NOMO-1 treated with dmso at 0.1 percent for 144 hours (cell line): ENCODE results near the gene SNUPN.
A peak's percentile ranks its signal among the peaks of the same experiment; 100 is the strongest.

Experiments used
- DNase-seq: peaks from one replicate; lab custom pipeline; 2025; ENCODE audit not compliant: unreplicated experiment; lab: John Stamatoyannopoulos, UW

The SNUPN gene

DNA sequence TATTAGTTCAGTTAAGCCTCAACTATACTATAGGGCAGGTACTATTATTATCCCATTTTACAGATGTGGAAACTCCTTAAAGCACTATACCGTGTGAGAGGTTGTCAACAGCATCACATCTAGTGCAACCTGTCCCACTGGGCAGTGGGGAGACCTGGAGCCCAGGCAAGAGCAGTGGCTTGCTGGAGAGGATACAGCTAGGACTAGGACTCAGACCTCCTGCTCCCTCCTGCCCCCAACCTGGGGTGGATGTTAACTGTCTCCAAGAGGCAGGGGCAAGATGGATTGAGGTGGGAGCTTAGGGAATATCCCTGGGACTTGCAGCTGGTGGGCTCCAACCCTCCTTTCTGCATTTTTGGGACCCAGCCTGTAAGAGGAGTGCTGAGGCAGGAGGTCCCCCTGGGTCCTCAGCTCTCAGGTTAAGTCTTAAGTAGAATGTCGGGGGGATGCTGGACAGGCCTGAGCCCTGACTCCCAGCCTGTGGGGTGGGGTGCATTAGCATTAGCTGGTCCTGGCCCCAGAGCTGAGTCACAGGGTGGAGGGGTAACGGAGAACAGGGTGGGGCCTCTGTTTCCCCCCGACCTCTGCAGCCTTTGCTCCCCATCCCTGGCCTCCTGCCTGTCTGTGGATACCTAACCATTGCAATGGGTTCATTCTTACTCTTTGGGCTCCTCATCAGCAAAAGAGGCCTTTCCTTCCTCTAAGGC lies 28.8 kb upstream of the SNUPN start:
- DNase-seq: no peak

DNA sequence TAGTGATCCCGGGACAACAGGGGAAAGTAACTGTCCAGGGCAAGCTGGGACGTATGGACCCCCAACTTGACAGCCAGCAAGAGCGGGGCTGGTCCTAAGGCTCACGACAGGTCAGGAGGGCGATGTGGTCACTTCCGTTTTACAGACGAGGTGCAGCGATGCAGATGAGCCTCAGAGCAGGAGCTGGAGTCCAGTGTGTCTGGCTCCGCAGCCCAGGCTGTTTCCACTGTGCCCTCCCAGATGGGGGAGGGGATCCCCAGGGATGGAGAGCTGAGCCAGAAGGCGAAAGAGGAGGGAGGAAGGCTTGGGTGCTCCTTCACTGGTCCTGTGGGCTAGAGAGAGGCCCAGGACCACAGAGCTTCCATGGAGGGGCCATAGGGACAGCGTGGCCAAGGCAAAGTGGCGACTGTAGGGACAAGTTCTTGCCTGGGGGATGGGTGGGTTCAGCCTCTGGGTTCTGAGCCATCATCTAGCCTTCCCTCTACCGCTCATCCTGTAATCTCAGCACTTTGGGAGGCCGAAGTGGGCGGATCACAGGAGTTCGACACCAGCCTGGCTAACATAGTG lies 27.9 kb upstream of the SNUPN start:
- DNase-seq: no peak

DNA sequence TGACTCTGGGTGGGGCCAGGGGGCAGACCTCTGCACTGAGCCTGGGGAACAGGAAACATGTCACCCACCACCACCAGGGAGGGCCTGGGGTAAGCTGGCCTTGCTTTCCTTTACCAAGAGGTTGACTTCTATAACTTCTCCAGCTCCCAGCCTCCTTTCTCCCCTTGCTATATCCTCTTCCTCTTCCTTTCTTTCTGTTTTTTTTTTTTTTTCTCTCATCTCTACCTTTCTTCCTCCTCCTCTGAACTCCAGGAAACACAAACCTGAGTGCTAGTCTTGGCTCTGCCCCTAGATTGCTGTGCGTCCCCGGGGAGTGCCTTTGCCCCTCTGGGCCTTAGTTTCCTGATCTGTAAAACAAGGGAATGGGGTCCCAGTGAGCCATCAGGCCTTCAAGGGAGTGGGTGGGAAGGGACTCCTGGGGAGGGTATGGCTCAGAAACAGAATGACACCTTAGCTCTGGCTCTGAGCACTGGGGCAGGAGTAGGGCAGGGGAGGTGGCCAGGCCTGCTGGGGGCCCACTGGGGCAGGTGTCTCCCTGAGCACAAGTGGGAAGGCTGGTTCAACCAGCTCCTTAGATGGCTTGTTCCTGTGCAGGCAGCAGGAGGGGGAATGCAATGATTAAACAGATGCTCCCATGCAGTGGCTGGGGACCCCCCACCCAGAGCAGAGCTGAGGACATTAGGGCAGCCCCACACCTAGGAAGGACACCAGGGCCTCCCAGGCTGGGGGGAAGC lies 26.5 kb upstream of the SNUPN start:
- no peak for DNase-seq

DNA sequence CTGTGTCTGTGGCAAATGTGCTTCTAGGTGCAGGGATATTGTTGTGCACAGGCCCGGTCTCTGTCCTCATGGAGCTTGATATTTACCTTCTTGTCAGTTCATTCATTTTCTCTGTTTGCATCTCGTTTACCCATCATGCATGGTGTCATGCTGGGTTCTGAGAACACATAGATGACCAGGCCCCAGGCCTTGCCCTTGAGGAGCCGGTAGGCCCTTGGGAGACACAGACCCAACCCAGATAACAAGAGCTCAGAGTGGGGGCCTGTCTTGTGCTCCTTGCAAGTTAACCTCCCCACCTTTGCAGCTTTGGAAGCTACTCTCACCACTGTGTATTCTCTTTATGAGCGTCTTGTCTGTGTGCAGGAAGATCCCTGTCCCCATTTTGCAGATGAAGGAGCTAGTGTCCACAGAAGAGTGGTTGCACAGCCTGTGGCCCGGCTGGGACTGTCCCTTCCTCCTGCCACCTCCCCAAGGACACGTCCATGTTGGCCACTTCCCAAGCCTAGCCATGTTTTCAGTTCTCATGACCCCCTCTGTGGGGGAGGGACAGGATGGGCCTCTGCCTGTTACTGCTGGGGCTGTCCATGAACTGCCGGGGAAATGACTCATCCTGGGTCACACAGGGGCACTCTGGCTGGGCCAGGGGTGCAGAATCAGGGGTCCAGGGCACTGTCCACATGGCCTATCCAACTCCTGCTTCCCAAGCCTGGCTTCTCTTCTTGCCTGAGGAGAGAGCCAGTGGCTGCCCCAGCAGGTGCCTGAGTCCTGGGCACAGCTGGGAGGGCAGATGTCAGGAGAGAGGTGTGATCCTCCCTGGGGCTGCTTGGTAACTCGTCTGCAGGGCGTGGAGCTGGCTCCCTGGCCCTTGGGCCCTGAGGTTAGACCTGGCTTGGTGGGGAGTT lies 25.6 kb upstream of the SNUPN start:
- DNase-seq: no peak

DNA sequence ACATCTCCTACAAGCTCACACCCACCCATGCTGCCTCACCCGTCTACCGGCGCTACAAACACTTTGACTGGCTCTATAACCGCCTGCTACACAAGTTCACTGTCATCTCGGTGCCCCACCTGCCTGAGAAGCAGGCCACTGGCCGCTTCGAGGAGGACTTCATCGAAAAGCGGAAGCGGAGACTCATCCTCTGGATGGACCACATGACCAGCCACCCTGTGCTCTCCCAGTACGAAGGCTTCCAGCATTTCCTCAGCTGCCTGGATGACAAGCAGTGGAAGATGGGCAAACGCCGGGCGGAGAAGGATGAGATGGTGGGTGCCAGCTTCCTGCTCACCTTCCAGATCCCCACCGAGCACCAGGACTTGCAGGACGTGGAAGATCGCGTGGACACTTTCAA lies 24.3 kb upstream of the SNUPN start:
- DNase-seq: no peak

DNA sequence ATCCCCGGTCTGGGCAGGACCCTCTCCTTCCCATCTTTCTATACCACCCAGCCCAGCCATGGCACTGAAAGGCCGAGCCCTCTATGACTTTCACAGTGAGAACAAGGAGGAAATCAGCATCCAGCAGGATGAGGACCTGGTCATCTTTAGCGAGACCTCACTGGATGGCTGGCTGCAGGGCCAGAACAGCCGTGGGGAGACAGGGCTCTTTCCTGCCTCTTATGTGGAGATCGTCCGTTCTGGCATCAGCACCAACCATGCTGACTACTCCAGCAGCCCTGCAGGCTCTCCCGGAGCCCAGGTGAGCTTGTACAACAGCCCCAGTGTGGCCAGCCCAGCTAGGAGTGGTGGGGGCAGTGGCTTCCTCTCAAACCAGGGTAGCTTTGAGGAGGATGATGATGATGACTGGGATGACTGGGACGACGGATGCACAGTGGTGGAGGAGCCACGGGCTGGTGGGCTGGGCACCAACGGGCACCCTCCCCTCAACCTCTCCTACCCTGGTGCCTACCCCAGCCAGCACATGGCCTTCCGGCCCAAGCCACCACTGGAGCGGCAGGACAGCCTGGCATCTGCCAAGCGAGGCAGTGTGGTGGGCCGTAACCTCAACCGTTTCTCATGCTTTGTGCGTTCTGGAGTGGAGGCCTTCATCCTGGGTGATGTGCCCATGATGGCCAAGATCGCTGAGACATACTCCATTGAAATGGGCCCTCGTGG lies 23.7 kb upstream of the SNUPN start:
- no peak for DNase-seq

DNA sequence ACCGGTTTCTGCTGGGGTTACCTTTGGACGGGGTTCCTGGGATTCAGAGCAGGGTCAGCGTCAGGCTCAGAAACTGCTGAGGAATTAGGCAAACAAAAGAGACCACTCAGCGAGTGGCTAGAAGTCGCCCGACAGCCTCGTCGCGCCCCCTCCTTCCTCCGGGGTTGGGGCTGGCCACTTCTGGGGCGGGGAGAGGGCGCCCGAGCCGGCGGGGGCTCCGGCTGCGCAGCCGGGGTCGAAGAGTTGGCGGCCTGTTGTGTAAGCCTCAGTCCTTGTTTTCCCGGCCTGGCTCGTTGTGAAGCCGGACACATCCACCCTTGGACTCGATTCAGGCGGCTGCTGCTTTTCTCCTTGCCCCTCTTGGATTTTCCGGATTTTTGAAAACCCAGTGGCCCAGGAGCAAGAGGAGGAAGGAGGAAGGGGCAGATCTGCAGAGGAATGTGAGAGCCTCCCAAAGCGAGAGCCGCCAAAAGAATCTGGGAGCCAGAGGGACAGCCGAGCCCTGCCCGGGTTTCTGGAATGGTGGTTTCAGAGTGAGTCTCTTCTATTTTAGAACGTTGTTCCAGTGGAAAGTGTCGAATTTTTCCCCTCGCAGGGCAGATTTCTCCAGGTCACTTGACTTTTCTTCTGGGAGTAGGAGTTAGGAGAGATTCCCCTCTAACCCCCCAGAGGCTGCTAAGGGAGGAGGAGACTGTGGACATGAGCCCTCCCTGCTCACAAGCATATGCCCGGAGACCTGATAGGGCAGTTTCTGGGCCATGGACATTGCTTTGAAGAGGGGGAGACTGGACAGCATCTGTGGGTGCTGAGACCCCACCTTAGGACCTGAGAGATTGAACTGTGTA lies 22.9 kb upstream of the SNUPN start:
- no peak for DNase-seq

DNA sequence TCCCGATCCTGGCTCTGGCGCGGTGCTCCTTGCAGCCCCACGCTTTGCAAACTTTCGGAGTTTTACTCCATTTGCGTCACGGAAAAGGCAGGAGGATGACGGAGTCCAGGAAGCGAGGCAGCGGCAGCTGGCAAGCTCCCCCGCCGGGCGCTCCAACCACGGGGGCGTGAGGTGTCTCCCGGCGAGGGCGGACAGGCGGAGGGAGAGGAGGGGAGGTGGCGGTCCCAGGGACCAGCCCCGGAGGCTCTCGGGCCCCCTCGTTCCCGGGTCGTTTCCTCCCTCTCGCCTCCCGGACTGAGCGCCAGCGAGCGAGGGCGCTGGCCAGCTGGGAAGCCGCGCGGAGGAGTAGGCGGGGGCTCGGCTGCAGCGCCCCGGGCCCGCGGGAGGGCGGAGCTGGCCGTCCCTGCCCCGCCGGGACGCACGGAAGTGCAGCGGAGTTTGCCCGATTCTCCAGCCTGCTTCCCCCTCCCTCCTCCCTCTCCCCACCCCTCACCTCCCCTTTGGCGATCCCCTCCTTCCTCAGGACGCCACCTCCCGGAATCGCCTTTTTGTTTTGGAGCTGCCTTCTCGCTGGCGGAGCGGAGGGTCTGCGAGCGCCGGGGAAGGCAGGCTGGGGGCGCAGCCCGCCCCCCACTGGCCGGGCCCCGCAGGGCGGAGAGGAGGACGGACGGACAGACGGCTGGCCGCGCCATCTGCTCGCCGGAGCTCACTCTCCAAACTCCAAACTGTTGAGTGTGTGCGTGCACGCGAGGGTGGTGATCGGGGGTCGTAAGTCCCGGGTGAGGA lies 22.0 kb upstream of the SNUPN start, which contains the start of gene SNX33:
TSS of gene SNX33 (plus strand) at position 543 of the 786 bp plus-strand sequence. CDS start 1,191 bp downstream, outside the sequence.
- DNase-seq: peak; percentile 51

DNA sequence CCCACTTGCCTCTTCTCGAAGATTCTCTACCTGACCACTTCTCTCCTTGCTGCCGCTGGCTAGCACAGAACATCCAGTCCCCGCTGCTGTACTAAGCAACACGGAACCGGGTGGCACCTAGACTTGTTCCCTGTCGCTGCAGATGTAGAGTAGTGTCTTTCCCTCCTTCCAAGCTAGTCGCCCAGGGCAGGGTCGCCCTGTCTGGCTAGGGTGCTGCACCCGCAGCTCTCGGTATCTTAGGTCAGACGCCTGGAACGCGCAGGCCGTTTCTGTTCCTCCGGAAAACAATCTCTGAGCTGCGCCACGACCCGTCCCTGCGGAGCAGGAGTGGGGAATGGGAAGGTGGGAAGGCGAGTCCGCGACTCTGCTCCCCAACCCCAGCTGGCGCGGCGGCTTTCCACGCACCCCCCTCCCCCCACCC lies 21.4 kb upstream of the SNUPN start:
- DNase-seq: no peak

DNA sequence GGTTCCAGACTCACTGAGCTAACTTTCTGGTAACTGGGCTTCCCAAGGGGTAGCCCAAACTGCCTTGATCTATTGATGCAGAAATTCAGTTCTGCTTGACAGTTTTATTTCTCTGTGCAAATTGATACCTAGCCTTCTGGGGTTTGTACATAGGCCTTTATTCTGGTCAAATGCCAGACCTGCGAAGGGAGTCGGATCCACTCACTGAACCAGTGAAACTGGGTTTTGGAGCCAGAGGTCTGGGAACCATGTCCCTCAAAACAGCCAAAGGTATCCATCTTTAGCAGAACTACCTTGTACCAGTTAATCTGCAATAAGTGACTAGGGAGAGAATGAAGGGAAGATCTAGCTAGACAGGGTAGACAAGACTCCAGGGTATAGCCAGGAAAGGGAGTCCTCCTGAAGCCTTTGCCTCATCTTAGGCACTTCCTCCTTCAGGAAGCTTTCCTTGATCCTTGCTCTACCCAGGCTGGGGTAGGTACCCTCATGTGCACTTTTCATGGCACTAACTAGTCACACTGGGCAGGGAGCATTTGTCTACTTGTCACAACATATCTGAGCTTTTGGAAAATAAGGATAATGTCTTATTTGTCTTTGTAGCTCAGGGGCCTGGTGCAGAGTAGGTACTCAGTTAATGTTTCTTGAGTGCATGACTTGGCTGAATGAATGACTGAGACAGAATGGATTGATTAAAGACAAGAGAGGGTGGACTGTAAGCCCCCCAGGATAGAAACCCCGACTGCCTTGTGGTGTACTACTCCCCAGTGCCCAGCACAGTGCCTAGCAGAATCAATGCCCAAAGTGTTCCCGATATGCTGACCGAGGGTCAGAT lies 20.8 kb upstream of the SNUPN start:
- no peak for DNase-seq

DNA sequence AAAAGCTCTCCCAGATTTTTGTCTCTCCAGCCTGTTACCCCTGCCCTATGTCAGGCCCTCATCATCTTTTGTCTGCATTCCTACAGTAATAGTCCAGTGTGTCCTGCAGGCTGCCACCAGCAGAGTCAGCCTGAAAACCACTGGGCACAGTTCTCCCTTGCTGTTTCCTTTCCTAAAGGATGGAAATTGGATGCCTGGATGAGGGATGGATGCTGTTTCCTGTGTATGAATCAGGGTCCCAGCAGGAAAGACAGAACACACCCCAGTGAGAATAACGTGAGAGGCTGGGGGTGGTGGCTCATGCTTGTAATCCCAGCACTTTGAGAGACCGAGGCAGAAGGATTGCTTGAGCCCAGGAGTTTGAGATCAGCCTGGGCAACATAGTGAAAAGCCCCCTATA lies 18.9 kb upstream of the SNUPN start:
- DNase-seq: no peak

DNA sequence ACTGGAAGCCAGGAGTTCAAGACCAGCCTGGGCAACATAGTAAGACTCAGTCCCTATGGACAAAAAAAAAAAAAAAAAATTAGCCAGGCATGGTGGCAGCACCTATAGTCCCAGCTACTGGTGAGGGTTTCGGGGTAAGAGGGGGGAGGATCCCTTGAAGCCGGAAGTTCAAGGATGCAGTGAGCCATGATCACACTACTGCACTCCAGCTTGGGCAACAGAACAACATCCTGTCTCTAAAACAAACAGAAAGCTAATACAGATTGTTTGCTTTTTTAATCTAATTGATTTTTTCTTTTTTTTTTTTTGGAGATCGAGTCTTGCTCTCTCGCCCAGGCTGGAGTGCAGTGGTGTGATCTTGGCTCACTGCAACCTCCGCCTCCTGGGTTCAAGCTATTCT lies 16.1 kb upstream of the SNUPN start:
- no peak for DNase-seq

DNA sequence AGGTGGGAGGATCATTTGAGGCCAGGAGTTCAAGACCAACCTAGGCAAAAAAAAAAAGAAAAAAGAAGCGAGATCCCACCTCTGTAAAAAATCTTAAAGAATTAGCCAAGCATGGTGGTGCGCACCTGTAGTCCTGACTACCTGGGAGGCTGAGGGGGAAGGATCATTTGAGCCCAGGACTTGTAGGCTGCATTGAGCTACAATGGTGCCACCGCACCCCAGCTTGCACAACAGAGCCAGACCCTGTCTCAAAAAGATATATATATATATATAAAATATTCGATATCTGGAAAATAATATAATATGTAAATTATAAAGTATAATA lies 15.6 kb upstream of the SNUPN start:
- no peak for DNase-seq

DNA sequence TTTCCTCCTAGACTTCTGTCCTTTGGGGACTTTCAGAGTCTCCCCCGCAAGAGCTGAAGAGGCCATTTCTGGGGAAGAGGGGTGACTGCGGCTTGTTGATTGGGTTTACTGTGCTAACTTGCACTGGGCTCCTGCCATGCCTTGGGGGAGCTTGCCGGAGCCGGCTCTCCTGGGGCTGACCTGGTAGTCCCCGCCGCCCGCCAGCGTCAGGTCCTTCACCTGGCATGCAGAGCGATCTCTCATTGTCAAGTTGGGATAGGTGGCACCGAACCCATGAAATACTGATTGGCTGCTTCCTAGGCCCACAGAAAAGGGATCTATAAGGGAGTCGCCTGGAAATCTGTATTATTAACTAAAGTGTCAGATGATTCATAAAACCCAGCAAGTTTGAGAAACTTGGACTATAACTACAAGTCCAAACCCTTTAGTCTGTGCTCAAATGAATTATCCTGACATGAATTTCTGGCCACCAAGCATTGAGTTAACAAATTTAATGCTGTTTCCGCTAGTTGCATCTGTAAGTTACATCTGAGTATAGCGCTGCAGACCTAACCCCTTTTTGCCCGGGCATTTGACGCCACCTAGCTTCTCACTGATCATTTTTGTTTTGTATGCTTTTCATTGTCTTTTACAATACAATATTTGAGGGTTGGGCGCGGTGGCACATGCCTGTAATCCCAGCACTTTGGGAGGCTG lies 15.1 kb upstream of the SNUPN start:
- DNase-seq: peak; percentile 52

DNA sequence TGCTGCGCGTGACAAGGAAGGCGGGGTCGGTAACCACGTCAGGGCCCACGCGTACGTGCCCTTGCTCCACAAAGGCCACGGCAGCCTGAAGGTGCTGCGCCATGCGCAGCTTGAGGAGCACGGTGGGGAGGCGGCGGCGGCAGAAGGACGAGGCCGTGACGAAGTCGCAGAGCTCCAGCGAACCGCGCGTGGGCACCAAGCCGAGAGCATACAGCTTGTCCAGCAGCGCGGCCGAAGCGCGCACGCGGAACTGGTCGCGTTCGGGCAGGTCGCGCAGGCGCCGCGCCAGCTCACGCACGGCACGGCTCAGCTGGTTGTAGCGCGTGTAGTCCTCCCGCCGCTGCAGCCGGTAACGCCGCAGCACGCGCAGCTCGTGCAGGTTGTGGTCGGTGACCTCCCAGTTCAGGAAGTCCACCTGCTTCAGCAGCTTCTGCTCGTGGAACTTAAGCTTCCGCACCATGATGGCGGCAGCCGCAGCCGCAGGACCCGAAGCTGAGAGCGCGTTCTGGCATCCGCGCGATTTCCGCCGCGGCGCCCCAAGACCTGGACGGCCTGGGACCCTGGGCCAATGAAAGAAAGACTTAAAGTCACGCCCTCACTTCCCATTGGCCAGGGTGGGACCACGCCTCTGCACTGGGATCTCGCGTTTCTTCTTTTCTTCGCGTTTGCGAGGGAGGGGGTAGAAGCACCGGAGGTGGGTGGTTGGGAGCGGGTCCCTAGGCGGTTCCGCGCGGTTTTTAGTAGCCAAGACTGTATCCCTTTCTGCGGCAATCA lies 14.4 kb upstream of the SNUPN start, which contains the start of gene IMP3:
TSS of gene IMP3 (minus strand) at position 516 of the 774 bp plus-strand sequence. CDS start at position 460, 56 bp downstream.
- DNase-seq: peak; percentile 96

DNA sequence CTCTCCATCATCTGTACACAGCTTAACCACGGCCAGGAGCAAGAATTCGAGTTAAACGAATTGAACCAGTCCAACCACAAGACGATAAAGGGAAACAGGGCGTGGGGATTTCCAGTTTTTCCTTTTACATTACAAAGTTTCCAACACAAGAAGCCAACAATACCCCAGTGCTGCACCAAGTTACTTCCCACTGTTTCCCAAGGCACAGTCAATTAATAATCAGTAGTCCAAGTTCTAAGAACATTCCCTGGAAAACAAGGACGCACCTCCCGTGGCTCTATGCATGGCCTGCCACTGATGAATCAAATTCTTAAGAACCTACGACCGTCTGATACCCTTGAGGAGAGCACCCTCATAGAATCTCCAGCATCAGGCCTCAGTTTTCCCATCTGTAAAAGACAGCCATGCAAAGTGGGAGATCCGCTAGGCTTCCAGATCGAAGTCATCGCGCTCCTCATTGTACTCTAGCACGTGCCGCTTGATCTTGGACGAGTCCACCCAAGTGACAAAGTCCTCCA lies 13.7 kb upstream of the SNUPN start:
- DNase-seq: no peak
